ENCODE results near the gene BICD1.

Gene BICD1

GRCh38 chr12:32362892-32363291 lies 256.2 kb downstream of the BICD1 start:
- no peak for DNase-seq

- no peak for DNase-seq
These were observed 258.9 kb downstream of the BICD1 start for GRCh38 chr12:32365473-32366064.

GRCh38 chr12:32366714-32367113 lies 260.1 kb downstream of the BICD1 start:
- no peak for DNase-seq

GRCh38 chr12:32367381-32367780 lies 260.7 kb downstream of the BICD1 start:
- DNase-seq, result no peak

GRCh38 chr12:32369202-32369601 lies 262.6 kb downstream of the BICD1 start:
- no peak for DNase-seq

- no peak for DNase-seq
These were observed 270.9 kb downstream of the BICD1 start for GRCh38 chr12:32377344-32378055.

GRCh38 chr12:32379213-32379612 lies 272.6 kb downstream of the BICD1 start:
- DNase-seq, result no peak

GRCh38 chr12:32379667-32380066 lies 273.0 kb downstream of the BICD1 start:
- DNase-seq, result no peak

- DNase-seq, result no peak
These were observed 275.6 kb downstream of the BICD1 start for GRCh38 chr12:32382226-32382625.

- DNase-seq, result no peak
These were observed 284.0 kb downstream of the BICD1 start for GRCh38 chr12:32390572-32391219.

- DNase-seq, result no peak
These were observed 288.4 kb downstream of the BICD1 start for GRCh38 chr12:32395026-32395425.

GRCh38 chr12:32397696-32398095 lies 291.0 kb downstream of the BICD1 start:
- no peak for DNase-seq

- no peak for DNase-seq
These were observed 291.5 kb downstream of the BICD1 start for GRCh38 chr12:32398181-32398580.

GRCh38 chr12:32398816-32399369 lies 292.2 kb downstream of the BICD1 start:
- no peak for DNase-seq

GRCh38 chr12:32399370-32400113 lies 292.9 kb downstream of the BICD1 start, which contains the start of gene FGD4:
Gene FGD4 (plus strand): TSS chr12:32399558.
- DNase-seq, result peak; percentile 71

- no peak for DNase-seq
These were observed 293.5 kb downstream of the BICD1 start for GRCh38 chr12:32400114-32400672.

- no peak for DNase-seq
These were observed 294.2 kb downstream of the BICD1 start for GRCh38 chr12:32400866-32401265.

- no peak for DNase-seq
These were observed 295.5 kb downstream of the BICD1 start for GRCh38 chr12:32402170-32402569.

GRCh38 chr12:32402946-32403345 lies 296.3 kb downstream of the BICD1 start:
- no peak for DNase-seq

- DNase-seq, result no peak
These were observed 301.1 kb downstream of the BICD1 start for GRCh38 chr12:32407795-32408194.

- DNase-seq, result no peak
These were observed 306.8 kb downstream of the BICD1 start for GRCh38 chr12:32413412-32413811.

- no peak for DNase-seq
These were observed 311.6 kb downstream of the BICD1 start for GRCh38 chr12:32418221-32418620.

Data from cortex of kidney (tissue), 1 donor.